GM12873 (cell line): ENCODE measurements around the gene CTSW.

Source experiments
- CTCF ChIP-seq: IDR thresholded peaks from 2 replicates; pipeline ENCODE4 v1.5.1; 2012; ENCODE audit warnings: low read depth, mild to moderate bottlenecking, moderate library complexity, low read length, control low read depth; ENCODE audit not compliant: insufficient read depth; ENCODE audit errors: missing control alignments

Gene CTSW

GRCh38 chr11:65927904-65928397 is 48.3 kb downstream of the CTSW start:
- TF ChIP-seq CTCF = no peak

DNA sequence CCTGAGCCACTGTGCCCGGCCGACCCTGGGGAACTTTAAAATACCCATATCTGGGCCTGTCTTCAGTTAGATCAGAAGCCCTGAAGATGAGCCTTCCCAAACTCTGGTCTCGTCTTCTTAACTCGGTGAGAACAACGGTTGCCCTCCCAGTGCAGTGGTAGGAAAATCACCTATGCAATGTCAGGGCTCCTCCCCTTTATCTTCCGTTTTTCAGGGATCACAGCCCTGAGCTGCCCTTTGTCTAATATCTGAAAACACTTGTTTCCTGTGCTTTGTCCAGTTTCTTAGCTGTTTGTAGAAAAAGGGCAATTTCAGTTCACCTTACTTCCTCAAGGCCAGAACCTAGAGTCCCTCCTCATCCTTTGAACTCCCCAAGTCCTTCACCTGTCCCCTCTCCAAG is 49.0 kb downstream of the CTSW start:
- no peak for TF ChIP-seq CTCF

GRCh38 chr11:65931773-65932557 is 52.3 kb downstream of the CTSW start:
- no peak for TF ChIP-seq CTCF

DNA sequence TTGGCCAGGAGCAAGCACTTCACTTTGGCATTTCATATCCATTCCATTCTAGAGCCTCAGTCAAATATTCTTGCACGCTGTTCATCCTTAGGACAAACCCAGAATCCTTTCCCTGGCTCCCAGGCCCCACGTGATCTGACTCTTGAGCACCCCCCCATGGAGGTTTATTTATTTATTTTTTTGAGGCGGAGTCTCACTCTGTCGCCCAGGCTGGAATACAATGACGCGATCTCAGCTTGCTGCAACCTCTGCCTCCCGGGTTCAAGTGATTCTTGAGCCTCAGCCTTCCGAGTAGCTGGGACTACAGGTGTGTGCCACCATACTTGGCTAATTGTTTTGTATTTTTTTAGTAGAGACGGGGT is 52.9 kb downstream of the CTSW start:
- TF ChIP-seq CTCF = peak; percentile 13
